ENCODE measurements around the gene SLC35F4. TPM values are rescaled to one million over a fixed set of nuclear protein-coding genes. Genes with fewer than 3 reads are reported as not detected.
"Not testable (repeated sequence)": the region's sequence is repeated elsewhere in the genome, so short reads cannot be mapped to it uniquely, and the experiment has no call there.

The SLC35F4 gene
- polyA plus RNA-seq, 1 donor (not counting 4 experiments of a cell fraction or from before 2014, with no cell fraction given) = not detected

GRCh38 chr14:57725399-57726077, 140.4 kb downstream of the SLC35F4 start:
- peak; percentile 85 for FAIRE-seq
- Histone ChIP-seq H3K79me2 (ENCODE audit: control insufficient read depth, insufficient read depth, low read length) (no peaks in the 10 kb centered on the region), H3K27ac (ENCODE audit: control insufficient read depth, insufficient read depth, low read length) (no peak overlapping the region)

GRCh38 chr14:57722141-57722540, 143.8 kb downstream of the SLC35F4 start:
- H3K36me3 ChIP-seq (ENCODE audit: control insufficient read depth in 2 of 2, extremely low read depth in 1 of 2, insufficient read depth in 2 of 2, low read length in 2 of 2); H3K4me3 ChIP-seq (ENCODE audit: control insufficient read depth in 2 of 3, extremely low read depth in 1 of 3, insufficient read depth in 2 of 3, low read depth in 1 of 3, low read length in 3 of 3); H3K4me1 ChIP-seq (ENCODE audit: control insufficient read depth, extremely low read depth, insufficient read depth, low read length); H4K20me1 ChIP-seq (ENCODE audit: control insufficient read depth, extremely low read depth, insufficient read depth, low read length); H2AFZ ChIP-seq (ENCODE audit: control insufficient read depth, low read length); DNase-seq (ENCODE audit: low read depth, low spot score); H3K4me2 ChIP-seq (ENCODE audit: control insufficient read depth, extremely low read depth, insufficient read depth, low read depth, low read length); H3K9me3 ChIP-seq (ENCODE audit: control insufficient read depth, low read depth, low read length); H3K9me1 ChIP-seq (ENCODE audit: control insufficient read depth, extremely low read depth, insufficient read depth, low read length); H3K79me2 ChIP-seq (ENCODE audit: control insufficient read depth, insufficient read depth, low read length); H3K27ac ChIP-seq (ENCODE audit: control insufficient read depth, insufficient read depth, low read length); FAIRE-seq; dilution Hi-C loops (cut with MboI; ENCODE audit: extremely low pct_ligation_motif_present, low sequenced_read_pairs); H3K9ac ChIP-seq (ENCODE audit: control insufficient read depth, extremely low read depth, insufficient read depth, low read length); H3K27me3 ChIP-seq (ENCODE audit: control insufficient read depth, extremely low read depth, insufficient read depth, low read length): not testable (repeated sequence)

More at GRCh38 chr14:57725399-57726077, 140.4 kb downstream of the SLC35F4 start:
- peak overlapping the region; percentile 51 for H2AFZ ChIP-seq (ENCODE audit: control insufficient read depth, low read length)
- peak; percentile 38 for DNase-seq (ENCODE audit: low read depth, low spot score)
- H3K9me1 ChIP-seq (ENCODE audit: control insufficient read depth, extremely low read depth, insufficient read depth, low read length) = no peaks in the 10 kb centered on the region
- no peaks in the 10 kb centered on the region for H3K27me3 ChIP-seq (ENCODE audit: control insufficient read depth, extremely low read depth, insufficient read depth, low read length)
- peaks cover 10% of the 10 kb centered on the region for H3K4me1 ChIP-seq (ENCODE audit: control insufficient read depth, extremely low read depth, insufficient read depth, low read length)
- TF ChIP-seq EZH2 (IDR thresholded peaks at IDR 0.05; ENCODE audit: low read length) (no peak), CTCF (optimal IDR thresholded peaks at IDR 0.05 in 1 of 3, IDR thresholded peaks at IDR 0.05 in 1 of 3, conservative IDR thresholded peaks at IDR 0.05 in 1 of 3; ENCODE audit: extremely low read depth in 1 of 3, insufficient read depth in 2 of 3, low read length in 3 of 3) (no peak)
- dilution Hi-C loops (cut with MboI; ENCODE audit: extremely low pct_ligation_motif_present, low sequenced_read_pairs) = no loop called here
- H3K9ac ChIP-seq (ENCODE audit: control insufficient read depth, extremely low read depth, insufficient read depth, low read length) = no peak overlapping the region
- no peaks in the 10 kb centered on the region for H3K9me3 ChIP-seq (ENCODE audit: control insufficient read depth, low read depth, low read length)
- H3K36me3 ChIP-seq (ENCODE audit: control insufficient read depth in 2 of 2, extremely low read depth in 1 of 2, insufficient read depth in 2 of 2, low read length in 2 of 2) = no peaks in the 10 kb centered on the region
- no peaks in the 10 kb centered on the region for H4K20me1 ChIP-seq (ENCODE audit: control insufficient read depth, extremely low read depth, insufficient read depth, low read length)
- H3K4me2 ChIP-seq (ENCODE audit: control insufficient read depth, extremely low read depth, insufficient read depth, low read depth, low read length) = no peak overlapping the region
- no peak overlapping the region for H3K4me3 ChIP-seq (ENCODE audit: control insufficient read depth in 2 of 3, extremely low read depth in 1 of 3, insufficient read depth in 2 of 3, low read depth in 1 of 3, low read length in 3 of 3)

- H3K79me2 ChIP-seq (ENCODE audit: control insufficient read depth, insufficient read depth, low read length) = no peaks in the 10 kb centered on the region
- H3K9me1 ChIP-seq (ENCODE audit: control insufficient read depth, extremely low read depth, insufficient read depth, low read length) = no peaks in the 10 kb centered on the region
- H3K9me3 ChIP-seq (ENCODE audit: control insufficient read depth, low read depth, low read length) = peaks cover 3% of the 10 kb centered on the region
- no peak overlapping the region for H3K4me3 ChIP-seq (ENCODE audit: control insufficient read depth in 2 of 3, extremely low read depth in 1 of 3, insufficient read depth in 2 of 3, low read depth in 1 of 3, low read length in 3 of 3)
- no peak for TF ChIP-seq CTCF (optimal IDR thresholded peaks at IDR 0.05 in 1 of 3, IDR thresholded peaks at IDR 0.05 in 1 of 3, conservative IDR thresholded peaks at IDR 0.05 in 1 of 3; ENCODE audit: extremely low read depth in 1 of 3, insufficient read depth in 2 of 3, low read length in 3 of 3)
- TF ChIP-seq EZH2 (IDR thresholded peaks at IDR 0.05; ENCODE audit: low read length) = no peak
- no peak for FAIRE-seq
- no peak overlapping the region for H3K4me2 ChIP-seq (ENCODE audit: control insufficient read depth, extremely low read depth, insufficient read depth, low read depth, low read length)
- dilution Hi-C loops (cut with MboI; ENCODE audit: extremely low pct_ligation_motif_present, low sequenced_read_pairs) = no loop called here
- no peak overlapping the region for H2AFZ ChIP-seq (ENCODE audit: control insufficient read depth, low read length)
- no peaks in the 10 kb centered on the region for H3K4me1 ChIP-seq (ENCODE audit: control insufficient read depth, extremely low read depth, insufficient read depth, low read length)
- no peak for DNase-seq (ENCODE audit: low read depth, low spot score)
- H3K27ac ChIP-seq (ENCODE audit: control insufficient read depth, insufficient read depth, low read length) = no peak overlapping the region
- H3K27me3 ChIP-seq (ENCODE audit: control insufficient read depth, extremely low read depth, insufficient read depth, low read length) = no peaks in the 10 kb centered on the region
- no peak overlapping the region for H3K9ac ChIP-seq (ENCODE audit: control insufficient read depth, extremely low read depth, insufficient read depth, low read length)
- H4K20me1 ChIP-seq (ENCODE audit: control insufficient read depth, extremely low read depth, insufficient read depth, low read length) = no peaks in the 10 kb centered on the region
- no peaks in the 10 kb centered on the region for H3K36me3 ChIP-seq (ENCODE audit: control insufficient read depth in 2 of 2, extremely low read depth in 1 of 2, insufficient read depth in 2 of 2, low read length in 2 of 2)
Measured at GRCh38 chr14:57714487-57714931, 151.4 kb downstream of the SLC35F4 start.
